Activated CD8-positive, alpha-beta memory T cell treated with anti-CD3 and anti-CD28 coated beads, Interleukin-2, amount 50 U/mL, for 1 hour (primary cell): ENCODE measurements around the gene TUSC2.

Experiments used
- DNase-seq: peaks from one replicate; pipeline ENCODE4 v3.0.0-alpha.2; 2020; ENCODE audit errors: extremely low read depth

The TUSC2 gene

GRCh38 chr3:50327943-50328691 is at the start of gene TUSC2:
TUSC2 (minus strand) TSS chr3:50328223; CDS start chr3:50328099, 124 bp downstream.
- DNase-seq: peak; percentile 90

- no peak for DNase-seq
Measured at GRCh38 chr3:50375258-50375931, 47.4 kb upstream of the TUSC2 start.

- DNase-seq: no peak
Measured at GRCh38 chr3:50374363-50375257, 46.6 kb upstream of the TUSC2 start.

DNA sequence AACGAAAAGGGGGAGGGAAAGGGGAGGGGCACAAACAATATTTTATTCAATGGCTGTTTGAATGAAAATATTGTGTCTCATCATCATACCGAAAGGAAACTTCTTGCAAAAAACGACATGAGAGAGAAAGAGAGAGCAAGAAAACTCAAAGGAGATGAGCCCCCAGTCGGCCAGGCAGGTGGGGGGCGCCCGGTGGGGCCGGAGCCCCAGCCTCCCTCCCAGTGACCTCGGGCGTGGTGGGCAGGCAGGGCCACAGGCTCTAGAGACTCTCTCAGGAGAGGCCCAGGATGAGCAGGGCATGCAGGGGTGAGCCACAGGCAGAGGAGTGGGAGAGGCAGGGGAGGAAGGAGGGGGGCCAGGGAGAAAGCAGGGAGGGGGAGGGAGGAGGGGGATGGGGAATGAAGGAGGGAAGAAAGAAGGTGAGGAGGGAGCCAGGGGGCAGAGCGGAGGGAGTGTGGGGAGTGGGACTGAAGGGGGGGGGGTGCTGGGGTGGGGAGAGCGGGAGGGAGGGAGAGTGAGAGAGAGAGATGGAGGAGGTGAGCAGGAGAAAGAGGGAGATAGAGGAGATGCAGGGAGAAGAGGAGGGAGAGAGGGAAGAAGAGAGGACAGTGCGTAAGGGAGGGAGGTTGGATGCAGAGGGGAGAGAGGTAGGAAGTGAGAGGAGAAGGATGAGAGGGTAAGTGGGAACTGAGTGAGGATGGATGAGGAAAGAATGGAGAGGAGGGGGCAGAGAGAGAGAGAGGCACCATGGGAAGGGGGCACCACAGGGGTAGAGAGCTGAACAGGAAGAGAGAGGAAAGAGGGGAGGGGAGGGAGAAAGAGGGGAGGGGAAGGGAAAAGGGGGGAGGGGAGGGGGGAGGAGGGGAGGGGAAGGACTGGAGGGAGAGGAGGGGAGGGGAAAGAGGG is 45.4 kb upstream of the TUSC2 start:
- DNase-seq: no peak

DNA sequence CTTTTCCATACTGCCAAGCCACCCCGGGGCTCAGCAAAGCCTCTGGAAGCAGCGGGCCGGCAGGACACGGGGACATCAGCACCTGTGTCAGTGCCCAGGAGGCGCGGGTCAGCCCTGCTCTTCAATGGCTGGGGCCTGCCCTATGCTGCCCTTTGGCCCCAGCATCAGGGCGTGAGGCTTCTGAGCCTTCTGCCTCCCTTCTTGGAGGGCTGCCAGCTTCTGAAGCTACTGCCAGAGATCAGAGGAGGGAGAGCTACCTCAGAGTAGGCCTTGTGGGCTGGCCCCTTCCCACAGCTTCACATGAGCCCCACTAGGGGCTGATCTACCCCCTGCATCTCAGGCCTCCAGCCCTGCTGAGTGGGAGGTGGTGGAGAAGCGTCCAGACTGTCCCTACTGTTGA is 44.3 kb upstream of the TUSC2 start:
- no peak for DNase-seq

DNA sequence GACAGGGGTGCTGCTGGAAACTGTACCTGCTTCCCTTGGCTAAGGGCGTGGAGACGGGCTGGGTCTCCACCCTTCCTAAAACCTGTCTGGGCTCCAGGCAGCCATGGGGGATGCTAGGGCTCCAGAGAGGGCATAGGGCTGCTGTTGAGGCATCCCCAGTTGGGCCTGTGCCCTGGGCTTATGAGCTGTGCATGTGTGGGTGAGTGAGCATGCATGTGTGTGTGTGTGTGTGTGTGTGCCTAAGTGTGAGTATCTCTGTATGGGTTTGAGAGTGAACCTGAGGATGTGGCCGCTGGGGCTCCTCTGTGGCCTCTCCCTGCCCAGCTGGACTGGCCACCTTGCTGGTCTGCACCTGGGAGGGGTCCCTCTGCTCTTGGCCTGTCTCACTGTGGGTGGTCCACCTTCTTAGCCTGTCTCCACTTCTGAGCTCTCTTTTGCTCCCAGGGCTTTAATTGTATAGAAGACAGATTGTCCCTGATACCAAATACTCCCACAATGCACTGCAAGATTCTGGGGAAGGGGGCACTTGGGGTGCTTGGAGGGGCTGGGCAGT is 43.2 kb upstream of the TUSC2 start:
- no peak for DNase-seq

GRCh38 chr3:50370594-50370993 is 42.6 kb upstream of the TUSC2 start:
- no peak for DNase-seq

DNA sequence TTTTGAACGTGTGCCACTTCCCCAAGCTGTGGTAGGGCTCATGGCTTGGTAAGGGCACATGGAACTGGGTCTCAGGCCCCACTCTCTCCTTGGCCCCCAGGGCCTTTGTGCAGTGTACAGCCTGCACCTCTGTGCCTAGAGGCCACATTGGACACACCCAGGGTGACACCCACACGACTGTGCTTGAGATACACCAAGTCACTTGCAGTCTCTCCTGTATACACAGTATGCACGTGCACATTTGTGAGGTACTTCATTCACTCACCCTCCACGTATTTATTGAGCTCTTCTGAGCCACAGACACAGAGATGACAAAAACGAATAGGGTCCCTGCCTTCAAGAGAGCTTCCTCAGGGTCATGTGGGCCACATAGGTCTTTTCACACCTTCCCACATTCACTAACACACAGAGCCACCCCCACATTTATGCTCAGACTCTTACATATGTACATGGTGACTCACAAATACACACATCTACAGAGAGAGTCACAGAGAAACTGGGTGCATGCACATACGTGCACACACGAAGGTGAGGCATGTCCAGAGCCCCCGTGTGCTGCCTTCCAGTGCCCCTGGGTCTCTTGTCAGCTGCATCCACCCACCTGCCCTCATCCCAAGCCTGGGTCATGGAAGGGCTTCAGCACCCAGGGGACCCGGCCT is 41.1 kb upstream of the TUSC2 start:
- no peak for DNase-seq

- no peak for DNase-seq
Measured at GRCh38 chr3:50365842-50366220, 37.8 kb upstream of the TUSC2 start.

DNA sequence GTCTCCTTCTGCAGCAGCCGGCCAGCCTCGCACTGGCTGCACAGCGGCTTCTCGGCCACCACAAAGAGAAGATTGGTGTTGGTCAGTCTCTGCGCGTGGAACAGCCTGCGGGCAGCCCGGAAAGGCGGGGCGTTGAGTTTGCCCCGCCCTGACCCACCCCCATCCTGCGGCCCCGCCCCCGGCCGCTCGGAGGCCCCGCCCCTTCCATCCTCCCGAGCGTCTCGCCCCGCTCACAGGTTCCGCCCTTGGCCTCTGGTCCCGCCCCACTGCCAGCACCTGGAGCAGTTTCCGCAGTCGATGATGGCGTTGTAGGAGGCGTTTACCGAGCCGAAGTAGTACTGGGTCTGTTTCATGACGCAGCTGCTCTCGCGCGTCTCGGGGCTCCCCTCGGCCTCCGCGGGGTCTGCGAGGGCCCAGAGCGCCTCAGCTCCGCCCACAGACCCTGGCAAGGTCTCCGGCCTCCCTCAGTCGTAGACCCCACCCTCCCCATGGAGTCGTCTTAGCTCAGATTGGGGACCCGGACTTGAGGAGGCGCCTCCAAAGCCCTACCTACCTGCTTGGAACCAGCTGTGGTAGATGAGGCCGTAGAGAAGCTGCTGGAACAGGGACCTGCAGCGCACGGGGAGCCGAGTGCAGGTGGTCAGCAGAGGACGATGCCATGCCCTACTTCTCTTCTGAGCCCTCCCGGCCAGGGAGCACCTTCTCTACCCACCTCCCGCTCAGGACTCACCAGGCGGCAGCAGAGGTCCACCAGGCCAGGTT is 37.2 kb upstream of the TUSC2 start:
- peak; percentile 91 for DNase-seq

- DNase-seq: no peak
Measured at GRCh38 chr3:50364573-50365079, 36.6 kb upstream of the TUSC2 start.

GRCh38 chr3:50359760-50360110 is 31.7 kb upstream of the TUSC2 start:
- no peak for DNase-seq

GRCh38 chr3:50358911-50359759 is 31.1 kb upstream of the TUSC2 start, which contains the start of gene TMEM115:
TMEM115 (minus strand) TSS chr3:50359521; CDS start chr3:50359063, 458 bp downstream.
- peak; percentile 91 for DNase-seq

DNA sequence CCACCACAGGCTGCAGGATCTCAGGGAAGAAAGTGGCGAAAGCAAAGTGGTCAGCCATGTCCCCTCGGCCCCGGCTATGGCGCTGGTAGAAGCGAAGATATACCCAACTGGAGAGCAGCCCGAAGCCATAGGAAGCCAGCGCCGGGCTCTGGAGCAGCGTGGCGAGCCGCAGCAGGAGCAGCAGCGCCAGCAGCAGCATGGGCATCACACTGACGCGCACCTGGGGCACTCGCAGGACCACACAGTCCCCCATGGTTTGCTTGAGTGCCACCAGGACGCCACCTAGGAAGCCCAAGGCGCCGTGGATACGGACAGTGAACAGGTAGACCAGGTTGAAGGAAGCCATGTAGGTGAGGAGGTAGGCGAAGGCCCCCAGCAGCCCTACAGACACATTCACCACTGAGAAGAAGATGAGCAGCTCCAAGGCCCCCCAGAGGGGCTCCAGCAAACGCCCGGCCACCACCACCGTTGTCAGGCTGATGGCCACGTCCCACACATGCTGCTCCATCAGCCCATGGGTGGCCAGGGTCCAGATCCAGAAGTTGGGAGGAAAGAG is 30.4 kb upstream of the TUSC2 start:
- DNase-seq: no peak

- DNase-seq: no peak
Measured at GRCh38 chr3:50357481-50357880, 29.5 kb upstream of the TUSC2 start.

GRCh38 chr3:50356553-50356952 is 28.5 kb upstream of the TUSC2 start:
- DNase-seq: no peak

DNA sequence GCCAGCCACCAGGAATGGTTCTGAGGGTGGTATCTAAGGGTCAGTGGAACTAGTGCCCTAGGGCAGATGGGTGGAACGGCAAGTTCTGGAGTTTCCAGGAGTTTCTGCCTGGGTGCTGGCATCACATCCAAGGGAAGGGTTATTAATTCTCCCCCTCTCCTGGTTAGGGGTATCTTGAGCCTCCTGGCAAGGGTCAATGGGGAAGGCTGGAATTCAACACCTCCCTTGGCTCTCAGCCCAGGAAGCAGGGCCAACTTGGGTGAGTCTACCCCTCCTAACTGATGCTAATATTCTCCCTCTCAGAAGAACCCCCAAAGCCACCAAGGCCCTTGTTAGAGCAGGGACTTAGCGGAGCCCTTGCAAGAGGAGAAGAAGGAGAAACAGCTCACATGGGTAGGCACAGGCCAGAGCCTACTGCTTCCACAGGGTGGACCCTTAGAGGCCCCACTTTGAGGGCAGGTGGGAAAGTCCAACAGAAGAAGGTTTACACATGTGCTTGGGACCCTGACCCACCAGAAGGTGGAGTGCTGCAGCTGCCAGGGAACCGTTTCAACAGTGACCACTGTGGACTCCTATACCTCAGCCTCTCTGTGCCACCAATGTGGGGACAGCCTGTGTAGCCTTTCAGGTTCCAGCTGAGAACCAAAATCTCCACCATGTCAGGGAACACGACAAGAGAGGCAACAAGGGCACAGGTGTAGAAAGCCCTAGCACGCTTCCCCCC is 28.0 kb upstream of the TUSC2 start:
- no peak for DNase-seq

DNA sequence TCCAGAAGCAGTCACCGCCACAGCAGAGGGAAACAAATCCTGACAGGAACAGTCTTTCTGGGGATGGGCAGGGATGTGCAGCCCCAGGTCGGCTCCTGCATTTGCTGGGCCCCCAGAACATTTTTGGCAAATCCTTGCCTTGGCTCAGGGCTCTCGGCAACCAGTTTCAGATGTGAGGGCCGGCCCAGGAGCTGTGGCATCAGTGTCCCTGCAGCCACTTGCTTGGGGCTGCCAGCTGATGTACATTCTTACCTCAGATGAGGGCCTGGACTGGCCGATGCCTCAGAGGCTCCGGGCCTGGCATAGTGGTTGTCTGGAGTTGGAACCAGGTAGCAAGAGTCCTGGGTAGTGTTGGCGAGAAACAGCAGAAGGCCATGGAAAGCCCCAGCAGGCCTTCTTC is 26.8 kb upstream of the TUSC2 start:
- DNase-seq: no peak
